Measurements from ENCODE around the gene SLIT3.

GRCh38 chr5:169122951-169123350, 178.0 kb downstream of the SLIT3 start:
- TF ChIP-seq CTCF (IDR thresholded peaks at IDR 0.05; ENCODE audit: poor library complexity) (no peak), EZH2phosphoT487 (IDR thresholded peaks at IDR 0.05; ENCODE audit: low read depth, severe bottlenecking, unreplicated experiment) (no peak)
